Adrenal gland (tissue), 5 donors: Measurements from ENCODE around the gene ARHGAP6.

ENCODE experiments used
- CTCF ChIP-seq, 6 experiments: fragments of 450-650 bp in 4 of 6; fragments of 200-600 bp in 2 of 6; sonication (generic) in 1 of 6; IDR thresholded peaks; 1 replicate in 5 of 6; 2 replicates in 1 of 6; pipeline versions ENCODE4 v1.5.1 to v1.8.0; 2016 to 2021; ENCODE audit warnings: antibody characterized with exemption in 6 of 6, mild to moderate bottlenecking in 2 of 6, moderate library complexity in 1 of 6
- POLR2A ChIP-seq, 2 donors: fragments of 450-650 bp; IDR thresholded peaks; one replicate each; pipeline ENCODE4 v1.6.1; 2017; ENCODE audit warnings: antibody characterized with exemption in 2 of 2, mild to moderate bottlenecking in 2 of 2, moderate library complexity in 1 of 2
- donor health status: DM: no; HTN: no; CAD: no.

GRCh38 chrX:11129534-11130105 lies 536.1 kb downstream of the ARHGAP6 start:
- TF ChIP-seq POLR2A (IDR thresholded peaks at IDR 0.05) (no peak), CTCF (IDR thresholded peaks at IDR 0.05) (no peak)
